ENCODE results near the gene AP3D1. TPM values are rescaled to one million over a fixed set of nuclear protein-coding genes. Genes with fewer than 3 reads are reported as not detected.

AP3D1 gene
- total and polyA plus RNA-seq, 4 donors = 21.7 to 79.8 (median 59.6) TPM

DNA sequence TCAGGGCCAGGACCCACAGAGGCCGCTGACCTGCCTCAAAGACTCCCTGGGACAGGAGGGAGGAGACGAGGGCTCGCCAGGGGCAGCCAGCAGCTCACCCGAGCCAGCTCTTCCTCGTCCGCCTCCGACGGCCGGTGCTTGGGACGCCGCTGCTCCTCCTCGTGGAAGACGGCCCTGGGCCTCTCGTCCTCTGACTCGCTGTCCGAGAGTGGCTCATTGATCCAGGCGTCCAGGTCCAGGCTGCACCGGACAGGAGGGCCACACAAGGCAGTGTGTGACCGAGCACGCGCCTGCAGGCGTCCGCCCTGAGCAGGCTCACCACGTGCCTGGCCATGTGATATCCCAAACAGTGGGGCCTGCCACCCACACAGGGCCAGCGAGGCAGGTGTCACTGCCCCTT is 34.9 kb downstream of the AP3D1 start:
- Histone ChIP-seq H3K9me3 (ENCODE audit: control insufficient read depth in 4 of 4, low read length in 3 of 4) (no peaks in the 10 kb centered on the region), H3K27ac (ENCODE audit: low read depth in 1 of 2, low read length in 2 of 2) (no peak overlapping the region), H3K4me1 (ENCODE audit: control insufficient read depth in 4 of 4, insufficient read depth in 4 of 4, low read length in 3 of 4) (no peaks in the 10 kb centered on the region), H3K27me3 (ENCODE audit: control insufficient read depth in 4 of 4, insufficient read depth in 4 of 4, low read length in 3 of 4) (no peaks in the 10 kb centered on the region), H3K4me3 (ENCODE audit: low read depth in 1 of 3, low read length in 3 of 3) (no peak overlapping the region), H3K9ac (ENCODE audit: low read depth in 1 of 2, low read length in 2 of 2) (no peak overlapping the region), H3K36me3 (ENCODE audit: control insufficient read depth in 4 of 4, insufficient read depth in 3 of 4, low read depth in 1 of 4, low read length in 3 of 4) (peaks cover 39 to 93% (median 59%) of the 10 kb centered on the region in 4 donors)
- DNase-seq (ENCODE audit: low spot score) = no peak
- WGBS = 95% methylated on average over 25 of the region's 25 CpGs
- no peak for TF ChIP-seq HNF4G (IDR thresholded peaks at IDR 0.05)
- no peak for TF ChIP-seq HNF4A (conservative IDR thresholded peaks at IDR 0.05)
- TF ChIP-seq FOXA1 (IDR thresholded peaks at IDR 0.05) = no peak
- TF ChIP-seq SP1 (IDR thresholded peaks at IDR 0.05) = no peak
- TF ChIP-seq YY1 (IDR thresholded peaks at IDR 0.05) = no peak
- no peak for TF ChIP-seq TAF1 (conservative IDR thresholded peaks at IDR 0.05)
- no peak for TF ChIP-seq RAD21 (IDR thresholded peaks at IDR 0.05)
- TF ChIP-seq, protein P1, sequence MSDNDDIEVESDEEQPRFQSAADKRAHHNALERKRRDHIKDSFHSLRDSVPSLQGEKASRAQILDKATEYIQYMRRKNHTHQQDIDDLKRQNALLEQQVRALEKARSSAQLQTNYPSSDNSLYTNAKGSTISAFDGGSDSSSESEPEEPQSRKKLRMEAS (IDR thresholded peaks at IDR 0.05) = no peak
- no peak for TF ChIP-seq GABPA (IDR thresholded peaks at IDR 0.05 in 1 of 2, conservative IDR thresholded peaks at IDR 0.05 in 1 of 2)
- no peak for TF ChIP-seq FOXA2 (IDR thresholded peaks at IDR 0.05)
- TF ChIP-seq, protein P2, sequence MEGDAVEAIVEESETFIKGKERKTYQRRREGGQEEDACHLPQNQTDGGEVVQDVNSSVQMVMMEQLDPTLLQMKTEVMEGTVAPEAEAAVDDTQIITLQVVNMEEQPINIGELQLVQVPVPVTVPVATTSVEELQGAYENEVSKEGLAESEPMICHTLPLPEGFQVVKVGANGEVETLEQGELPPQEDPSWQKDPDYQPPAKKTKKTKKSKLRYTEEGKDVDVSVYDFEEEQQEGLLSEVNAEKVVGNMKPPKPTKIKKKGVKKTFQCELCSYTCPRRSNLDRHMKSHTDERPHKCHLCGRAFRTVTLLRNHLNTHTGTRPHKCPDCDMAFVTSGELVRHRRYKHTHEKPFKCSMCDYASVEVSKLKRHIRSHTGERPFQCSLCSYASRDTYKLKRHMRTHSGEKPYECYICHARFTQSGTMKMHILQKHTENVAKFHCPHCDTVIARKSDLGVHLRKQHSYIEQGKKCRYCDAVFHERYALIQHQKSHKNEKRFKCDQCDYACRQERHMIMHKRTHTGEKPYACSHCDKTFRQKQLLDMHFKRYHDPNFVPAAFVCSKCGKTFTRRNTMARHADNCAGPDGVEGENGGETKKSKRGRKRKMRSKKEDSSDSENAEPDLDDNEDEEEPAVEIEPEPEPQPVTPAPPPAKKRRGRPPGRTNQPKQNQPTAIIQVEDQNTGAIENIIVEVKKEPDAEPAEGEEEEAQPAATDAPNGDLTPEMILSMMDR (IDR thresholded peaks at IDR 0.05; ENCODE audit: low read depth, low read length, missing input control) = no peak

DNA sequence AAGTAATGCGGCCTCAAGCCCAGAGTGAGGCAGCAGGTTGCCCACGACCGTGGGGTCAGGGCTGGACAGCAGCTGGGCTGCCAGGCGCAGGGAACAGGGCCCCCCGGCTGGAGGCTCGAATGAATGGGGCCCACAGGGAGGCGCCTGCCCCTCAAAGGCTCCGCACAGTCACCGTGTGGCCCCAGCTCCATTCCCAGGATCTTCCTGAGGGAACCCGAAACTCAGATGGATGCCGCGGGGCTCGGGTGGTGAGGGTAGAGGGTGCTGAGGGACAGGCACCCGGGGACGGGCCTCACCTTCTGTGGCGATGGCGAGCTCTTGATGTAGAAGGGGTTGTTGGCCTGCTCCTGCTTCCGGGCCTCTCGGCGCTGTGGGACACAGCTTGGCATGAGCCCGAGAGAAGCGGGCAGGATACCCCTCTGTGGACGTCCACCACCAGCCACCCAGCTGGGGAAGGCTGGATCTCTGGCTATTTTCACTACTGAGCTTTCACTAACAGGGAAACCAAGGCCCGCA is 35.4 kb downstream of the AP3D1 start:
- no peaks in the 10 kb centered on the region for H3K27me3 ChIP-seq (ENCODE audit: control insufficient read depth in 4 of 4, insufficient read depth in 4 of 4, low read length in 3 of 4)
- WGBS = 97% methylated on average over 24 of the region's 24 CpGs
- no peak overlapping the region for H3K27ac ChIP-seq (ENCODE audit: low read depth in 1 of 2, low read length in 2 of 2)
- H3K4me3 ChIP-seq (ENCODE audit: low read depth in 1 of 3, low read length in 3 of 3) = no peak overlapping the region
- no peaks in the 10 kb centered on the region for H3K9me3 ChIP-seq (ENCODE audit: control insufficient read depth in 4 of 4, low read length in 3 of 4)
- H3K36me3 ChIP-seq (ENCODE audit: control insufficient read depth in 4 of 4, insufficient read depth in 3 of 4, low read depth in 1 of 4, low read length in 3 of 4) = peaks cover 43 to 93% (median 58%) of the 10 kb centered on the region in 4 donors
- no peaks in the 10 kb centered on the region for H3K4me1 ChIP-seq (ENCODE audit: control insufficient read depth in 4 of 4, insufficient read depth in 4 of 4, low read length in 3 of 4)
- H3K9ac ChIP-seq (ENCODE audit: low read depth in 1 of 2, low read length in 2 of 2) = no peak overlapping the region
- TF ChIP-seq JUND (IDR thresholded peaks at IDR 0.05) (no peak), YY1 (IDR thresholded peaks at IDR 0.05) (no peak), TAF1 (conservative IDR thresholded peaks at IDR 0.05) (no peak), HNF4G (IDR thresholded peaks at IDR 0.05) (no peak), EGR1 (IDR thresholded peaks at IDR 0.05; ENCODE audit: low read depth in 2 of 2) (no peak)
- no peak for DNase-seq (ENCODE audit: low spot score)

DNA sequence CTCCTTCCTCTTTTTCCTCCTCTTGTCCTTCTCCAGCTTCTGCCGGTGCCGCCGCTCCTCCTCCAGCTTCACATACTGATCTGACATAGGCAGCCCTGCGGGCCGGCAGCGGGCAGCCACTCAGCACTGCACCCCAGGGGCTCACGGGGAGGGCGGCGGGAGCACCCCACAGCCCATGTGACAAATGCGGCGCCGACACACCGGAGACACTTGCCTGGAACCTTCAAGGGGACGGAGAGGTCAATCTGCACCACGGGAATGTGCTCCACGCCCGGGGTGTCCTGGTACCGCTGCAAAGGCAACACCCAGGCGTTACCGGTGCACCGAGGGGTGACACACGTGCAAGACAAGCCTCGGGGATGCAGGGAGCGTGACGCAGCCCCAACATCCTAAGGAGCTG is 36.0 kb downstream of the AP3D1 start:
- Histone ChIP-seq H3K9ac (ENCODE audit: low read depth in 1 of 2, low read length in 2 of 2) (no peak overlapping the region), H3K27me3 (ENCODE audit: control insufficient read depth in 4 of 4, insufficient read depth in 4 of 4, low read length in 3 of 4) (no peaks in the 10 kb centered on the region), H3K9me3 (ENCODE audit: control insufficient read depth in 4 of 4, low read length in 3 of 4) (no peaks in the 10 kb centered on the region), H3K4me3 (ENCODE audit: low read depth in 1 of 3, low read length in 3 of 3) (no peak overlapping the region), H3K4me1 (ENCODE audit: control insufficient read depth in 4 of 4, insufficient read depth in 4 of 4, low read length in 3 of 4) (no peaks in the 10 kb centered on the region), H3K36me3 (ENCODE audit: control insufficient read depth in 4 of 4, insufficient read depth in 3 of 4, low read depth in 1 of 4, low read length in 3 of 4) (peaks cover 46 to 93% (median 59%) of the 10 kb centered on the region in 4 donors), H3K27ac (ENCODE audit: low read depth in 1 of 2, low read length in 2 of 2) (no peak overlapping the region)
- no peak for DNase-seq (ENCODE audit: low spot score)
- TF ChIP-seq YY1 (IDR thresholded peaks at IDR 0.05) (no peak), HNF4G (IDR thresholded peaks at IDR 0.05) (no peak)
- TF ChIP-seq, protein P3, sequence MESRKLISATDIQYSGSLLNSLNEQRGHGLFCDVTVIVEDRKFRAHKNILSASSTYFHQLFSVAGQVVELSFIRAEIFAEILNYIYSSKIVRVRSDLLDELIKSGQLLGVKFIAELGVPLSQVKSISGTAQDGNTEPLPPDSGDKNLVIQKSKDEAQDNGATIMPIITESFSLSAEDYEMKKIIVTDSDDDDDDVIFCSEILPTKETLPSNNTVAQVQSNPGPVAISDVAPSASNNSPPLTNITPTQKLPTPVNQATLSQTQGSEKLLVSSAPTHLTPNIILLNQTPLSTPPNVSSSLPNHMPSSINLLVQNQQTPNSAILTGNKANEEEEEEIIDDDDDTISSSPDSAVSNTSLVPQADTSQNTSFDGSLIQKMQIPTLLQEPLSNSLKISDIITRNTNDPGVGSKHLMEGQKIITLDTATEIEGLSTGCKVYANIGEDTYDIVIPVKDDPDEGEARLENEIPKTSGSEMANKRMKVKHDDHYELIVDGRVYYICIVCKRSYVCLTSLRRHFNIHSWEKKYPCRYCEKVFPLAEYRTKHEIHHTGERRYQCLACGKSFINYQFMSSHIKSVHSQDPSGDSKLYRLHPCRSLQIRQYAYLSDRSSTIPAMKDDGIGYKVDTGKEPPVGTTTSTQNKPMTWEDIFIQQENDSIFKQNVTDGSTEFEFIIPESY (IDR thresholded peaks at IDR 0.05) = no peak
- 98% methylated on average over 25 of the region's 25 CpGs for WGBS
